AG09309 (cell line): Measurements from ENCODE around the gene DAPK1.

Experiments
- DNase-seq: peaks from one replicate; pipeline ENCODE4 v3.0.0-alpha.2; 2010; ENCODE audit warnings: low read depth
- H3K4me3 ChIP-seq: 2 replicates; pipeline ENCODE4 v1.5.1; 2011; ENCODE audit warnings: mild to moderate bottlenecking, low read depth, low read length, moderate library complexity; ENCODE audit not compliant: control insufficient read depth
- TF ChIP-seq, protein P1 (sequence below): IDR thresholded peaks from 2 replicates; pipeline ENCODE4 v1.5.1; 2011; ENCODE audit warnings: mild to moderate bottlenecking, low read depth, low read length, inconsistent platforms; ENCODE audit not compliant: insufficient read depth, control insufficient read depth; ENCODE audit errors: missing control alignments

Gene DAPK1

GRCh38 chr9:87751423-87751822, 253.8 kb downstream of the DAPK1 start:
- H3K4me3 ChIP-seq = no peak overlapping the region
- no peak for DNase-seq
- TF ChIP-seq, protein P1, sequence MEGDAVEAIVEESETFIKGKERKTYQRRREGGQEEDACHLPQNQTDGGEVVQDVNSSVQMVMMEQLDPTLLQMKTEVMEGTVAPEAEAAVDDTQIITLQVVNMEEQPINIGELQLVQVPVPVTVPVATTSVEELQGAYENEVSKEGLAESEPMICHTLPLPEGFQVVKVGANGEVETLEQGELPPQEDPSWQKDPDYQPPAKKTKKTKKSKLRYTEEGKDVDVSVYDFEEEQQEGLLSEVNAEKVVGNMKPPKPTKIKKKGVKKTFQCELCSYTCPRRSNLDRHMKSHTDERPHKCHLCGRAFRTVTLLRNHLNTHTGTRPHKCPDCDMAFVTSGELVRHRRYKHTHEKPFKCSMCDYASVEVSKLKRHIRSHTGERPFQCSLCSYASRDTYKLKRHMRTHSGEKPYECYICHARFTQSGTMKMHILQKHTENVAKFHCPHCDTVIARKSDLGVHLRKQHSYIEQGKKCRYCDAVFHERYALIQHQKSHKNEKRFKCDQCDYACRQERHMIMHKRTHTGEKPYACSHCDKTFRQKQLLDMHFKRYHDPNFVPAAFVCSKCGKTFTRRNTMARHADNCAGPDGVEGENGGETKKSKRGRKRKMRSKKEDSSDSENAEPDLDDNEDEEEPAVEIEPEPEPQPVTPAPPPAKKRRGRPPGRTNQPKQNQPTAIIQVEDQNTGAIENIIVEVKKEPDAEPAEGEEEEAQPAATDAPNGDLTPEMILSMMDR = no peak

- H3K4me3 ChIP-seq = no peak overlapping the region
- DNase-seq = no peak
- TF ChIP-seq, protein P1 = no peak
Measured at GRCh38 chr9:87751868-87752267, 254.2 kb downstream of the DAPK1 start.

GRCh38 chr9:87753313-87753712, 255.6 kb downstream of the DAPK1 start:
- TF ChIP-seq, protein P1 = no peak
- no peak overlapping the region for H3K4me3 ChIP-seq
- DNase-seq = no peak
